ENCODE data around the gene IMPACT. TPM values are rescaled to one million over a fixed set of nuclear protein-coding genes. Genes with fewer than 3 reads are reported as not detected.

The IMPACT gene
- total RNA-seq, 1 experiment from 2014 or later, result 88.3 TPM

- no peak overlapping the region for H3K4me3 Mint-ChIP-seq (ENCODE audit: unreplicated experiment)
- H3K4me1 Mint-ChIP-seq (ENCODE audit: insufficient read depth, unreplicated experiment), result peaks cover 6% of the 10 kb centered on the region
- BruUV-seq (replicated peaks), result no TSS peak
- TF ChIP-seq CTCF (IDR thresholded peaks at IDR 0.05; ENCODE audit: unreplicated experiment), result no peak
- no peak for DNase-seq (ENCODE audit: unreplicated experiment)
- intact Hi-C loops (cut with micrococcal nuclease), result no loop called here
- no peaks in the 10 kb centered on the region for H3K9me3 Mint-ChIP-seq (ENCODE audit: unreplicated experiment)
- peaks cover 9% of the 10 kb centered on the region for H3K36me3 Mint-ChIP-seq (ENCODE audit: insufficient read depth, unreplicated experiment)
- no peaks in the 10 kb centered on the region for H3K27me3 Mint-ChIP-seq (ENCODE audit: insufficient read depth, unreplicated experiment)
- H3K27ac Mint-ChIP-seq (ENCODE audit: low read depth, unreplicated experiment), result peak overlapping the region; percentile 70
- POLR2A ChIA-PET, result no interaction called here
- CTCF ChIA-PET, result interaction anchor here (0.8 to 3.7 kb wide), 2 partner anchors 21 to 52 kb away, joined by 3 to 31 read pairs; no protein-coding TSS in a partner anchor
These were observed 45.3 kb upstream of the IMPACT start for GRCh38 chr18:24381126-24381525.

GRCh38 chr18:24386681-24387080, 39.8 kb upstream of the IMPACT start:
- no TSS peak for BruUV-seq (replicated peaks)
- H3K4me1 Mint-ChIP-seq (ENCODE audit: insufficient read depth, unreplicated experiment), result peaks cover 6% of the 10 kb centered on the region
- H3K4me3 Mint-ChIP-seq (ENCODE audit: unreplicated experiment), result no peak overlapping the region
- TF ChIP-seq CTCF (IDR thresholded peaks at IDR 0.05; ENCODE audit: unreplicated experiment), result no peak
- H3K36me3 Mint-ChIP-seq (ENCODE audit: insufficient read depth, unreplicated experiment), result peaks cover 4% of the 10 kb centered on the region
- H3K27me3 Mint-ChIP-seq (ENCODE audit: insufficient read depth, unreplicated experiment), result no peaks in the 10 kb centered on the region
- intact Hi-C loops (cut with micrococcal nuclease), result no loop called here
- ChIA-PET CTCF (interaction anchor here (0.7 kb wide), 1 partner anchor 342 kb away, joined by 3 read pairs; no protein-coding TSS in a partner anchor), POLR2A (interaction anchor here (1.3 kb wide), 1 partner anchor 11 kb away, joined by 6 read pairs; the partner anchor contains the start of gene OSBPL1A)
- peak; percentile 4 for DNase-seq (ENCODE audit: unreplicated experiment)
- H3K27ac Mint-ChIP-seq (ENCODE audit: low read depth, unreplicated experiment), result no peak overlapping the region
- H3K9me3 Mint-ChIP-seq (ENCODE audit: unreplicated experiment), result no peaks in the 10 kb centered on the region

- intact Hi-C loops (cut with micrococcal nuclease), result no loop called here
These were observed 37.5 kb upstream of the IMPACT start for GRCh38 chr18:24388957-24389356.

More at GRCh38 chr18:24388957-24389356, 37.5 kb upstream of the IMPACT start:
- no peak for TF ChIP-seq CTCF (IDR thresholded peaks at IDR 0.05; ENCODE audit: unreplicated experiment)
- ChIA-PET CTCF (interaction anchor here (0.9 to 2.1 kb wide), 4 partner anchors 8 to 40 kb away, joined by 3 to 7 read pairs (median 4); partner anchors contain the start of gene OSBPL1A), POLR2A (interaction anchor here (0.7 kb wide), 1 partner anchor 9 kb away, joined by 3 read pairs; the partner anchor contains the start of gene OSBPL1A)
- BruUV-seq (replicated peaks), result no TSS peak
- no peak for DNase-seq (ENCODE audit: unreplicated experiment)
- Mint-ChIP-seq H3K36me3 (ENCODE audit: insufficient read depth, unreplicated experiment) (peaks cover under 1% of the 10 kb centered on the region), H3K4me1 (ENCODE audit: insufficient read depth, unreplicated experiment) (peaks cover 2% of the 10 kb centered on the region), H3K4me3 (ENCODE audit: unreplicated experiment) (no peak overlapping the region), H3K9me3 (ENCODE audit: unreplicated experiment) (no peaks in the 10 kb centered on the region), H3K27me3 (ENCODE audit: insufficient read depth, unreplicated experiment) (no peaks in the 10 kb centered on the region), H3K27ac (ENCODE audit: low read depth, unreplicated experiment) (no peak overlapping the region)
